Activated T-cell treated with anti-CD3 and anti-CD28 coated beads, Interleukin-2, amount 50 U/mL, for 72 hours (primary cell): Measurements from ENCODE around the gene ZFHX3. TPM values are rescaled to one million over a fixed set of nuclear protein-coding genes. Genes with fewer than 3 reads are reported as not detected.

ENCODE experiments used
- ATAC-seq, 2 donors: fragments of 150-1000 bp; cut with Tn5 transposase; replicated peaks in 1 of 2; 2 replicates each; pipeline ENCODE4 v1.10.0; 2021; ENCODE audit warnings: moderate library complexity in 2 of 2, mild to moderate bottlenecking in 1 of 2
- DNase-seq, 2 donors: peaks; one replicate each; pipeline ENCODE4 v3.0.0; 2021 to 2022; ENCODE audit warnings: mixed read lengths in 1 of 2
- H3K27ac Mint-ChIP-seq: one replicate; pipeline ENCODE4 v1.8.0; 2022; ENCODE audit warnings: mild to moderate bottlenecking, moderate library complexity, mixed read lengths
- H3K27me3 Mint-ChIP-seq: one replicate; pipeline ENCODE4 v1.8.0; 2022; ENCODE audit warnings: low read depth, mixed read lengths
- H3K36me3 Mint-ChIP-seq, 2 donors: one replicate each; pipeline ENCODE4 v1.8.0; 2022; ENCODE audit warnings: mixed read lengths in 2 of 2, mild to moderate bottlenecking in 1 of 2; ENCODE audit not compliant: insufficient read depth in 2 of 2
- H3K4me1 Mint-ChIP-seq: one replicate; pipeline ENCODE4 v1.8.0; 2022; ENCODE audit warnings: low read depth, mixed read lengths
- H3K4me3 Mint-ChIP-seq, 2 donors: one replicate each; pipeline ENCODE4 v1.8.0; 2022; ENCODE audit warnings: mild to moderate bottlenecking in 2 of 2, mixed read lengths in 2 of 2, moderate library complexity in 2 of 2
- H3K9me3 Mint-ChIP-seq, 2 donors: one replicate each; pipeline ENCODE4 v1.8.0; 2022; ENCODE audit warnings: mixed read lengths in 2 of 2
- total RNA-seq, 2 donors: library from RNA; stranded (reverse); gene quantifications; one replicate each; pipeline ENCODE4 v1.2.3, GENCODE V29; 2022

Gene ZFHX3
- total RNA-seq, 2 donors from 2014 or later = 0.35 to 1.0 TPM

DNA sequence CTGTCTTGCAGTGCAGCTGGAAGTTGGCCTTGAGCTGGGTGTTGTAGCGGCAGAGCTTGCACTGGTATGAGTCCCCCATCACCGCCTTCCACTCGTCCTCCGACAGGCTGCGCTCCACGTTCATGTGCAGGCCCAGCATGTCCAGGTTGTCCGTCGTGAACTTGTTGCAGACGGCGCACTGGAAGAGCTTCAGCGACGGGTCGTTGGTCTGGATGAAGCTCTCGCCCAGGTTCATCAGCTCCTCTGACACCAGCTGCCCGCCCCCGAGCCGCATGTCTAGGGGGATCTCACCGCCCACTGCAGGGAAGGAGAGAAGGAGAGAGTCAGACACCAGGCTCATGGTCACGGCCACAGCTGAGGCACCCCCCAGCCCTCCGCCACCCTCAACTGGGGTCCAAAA is 97.3 kb downstream of the ZFHX3 start:
- Mint-ChIP-seq H3K4me3 (no peak overlapping the region), H3K27me3 (no peaks in the 10 kb centered on the region), H3K4me1 (no peaks in the 10 kb centered on the region), H3K27ac (no peak overlapping the region), H3K36me3 (no peaks in the 10 kb centered on the region), H3K9me3 (no peaks in the 10 kb centered on the region)
- DNase-seq = no peak
- ATAC-seq = no peak

DNA sequence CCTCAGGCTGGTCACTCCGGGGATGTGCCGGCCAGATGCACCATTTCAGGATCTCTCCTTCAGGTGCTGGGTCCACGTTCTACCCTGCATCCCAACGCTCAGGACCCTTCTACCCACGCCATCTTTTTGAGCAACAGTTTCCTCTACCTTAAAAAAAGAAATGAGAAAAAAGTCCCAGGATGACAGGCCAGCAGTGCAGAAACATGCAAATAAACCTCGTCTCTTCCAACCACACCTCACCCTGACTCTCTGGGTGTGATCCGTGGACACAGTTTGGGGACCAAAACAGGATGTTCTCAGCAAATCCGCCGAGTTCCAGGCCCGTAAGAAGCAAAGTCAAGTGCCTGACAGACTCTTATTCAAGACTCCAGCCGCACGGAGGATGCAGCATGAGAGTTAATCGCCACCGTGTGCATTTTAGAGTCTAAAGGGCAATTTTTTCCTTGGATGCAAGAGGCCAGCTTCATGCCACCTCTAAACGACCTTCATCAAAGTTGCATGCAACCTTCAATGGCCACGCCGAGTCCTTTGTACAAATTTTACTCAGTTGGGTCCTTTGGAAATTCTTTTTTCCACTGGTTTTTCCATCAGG is 99.6 kb downstream of the ZFHX3 start:
- Mint-ChIP-seq H3K9me3 (no peaks in the 10 kb centered on the region), H3K4me1 (no peaks in the 10 kb centered on the region), H3K4me3 (no peak overlapping the region), H3K27ac (no peak overlapping the region), H3K36me3 (no peaks in the 10 kb centered on the region), H3K27me3 (no peaks in the 10 kb centered on the region)
- ATAC-seq (no peak), DNase-seq (no peak)

DNA sequence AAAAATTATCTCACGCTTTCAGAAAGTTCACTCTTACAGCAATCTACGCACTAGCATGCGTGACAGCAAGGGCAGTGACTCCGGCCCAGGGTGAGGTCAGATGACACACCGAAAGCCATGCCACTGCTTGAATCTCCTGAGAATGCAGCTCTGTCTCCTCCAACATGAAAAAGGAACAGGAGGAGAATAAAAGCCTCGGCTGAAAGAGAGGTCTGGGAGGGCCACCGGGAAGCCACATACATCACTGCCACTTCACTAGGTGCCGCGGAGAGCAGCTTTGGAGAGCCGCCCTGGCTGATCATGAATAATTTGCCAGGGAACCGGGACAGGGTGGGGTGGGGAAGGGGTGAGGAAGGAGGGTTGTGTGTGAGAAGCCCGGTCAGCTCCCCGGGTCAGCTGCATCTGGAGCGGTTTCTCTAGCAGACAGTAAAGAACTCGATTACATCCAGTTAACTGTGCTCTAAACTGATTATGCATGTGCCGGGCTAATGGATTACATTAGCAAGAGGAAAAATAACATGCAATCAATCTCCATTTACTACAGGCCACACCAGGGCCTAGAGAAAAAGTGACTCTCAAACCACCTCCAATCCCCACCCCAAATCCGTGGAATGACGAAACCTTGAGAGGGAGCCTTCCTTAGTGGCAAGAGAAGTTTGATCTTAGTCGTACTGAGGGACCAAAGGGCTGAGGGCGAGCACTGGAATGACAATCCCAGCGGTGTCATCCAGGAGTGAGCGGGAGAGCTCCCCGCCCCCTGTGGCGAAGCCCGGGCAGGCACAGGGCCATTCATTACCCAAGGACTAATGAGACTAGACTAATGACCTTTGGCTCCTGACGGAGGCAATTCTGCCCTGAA is 100.3 kb downstream of the ZFHX3 start:
- no peak for ATAC-seq
- H3K4me1 Mint-ChIP-seq = no peaks in the 10 kb centered on the region
- H3K4me3 Mint-ChIP-seq = no peak overlapping the region
- no peaks in the 10 kb centered on the region for H3K27me3 Mint-ChIP-seq
- H3K9me3 Mint-ChIP-seq = no peaks in the 10 kb centered on the region
- H3K36me3 Mint-ChIP-seq = no peaks in the 10 kb centered on the region
- DNase-seq = no peak
- no peak overlapping the region for H3K27ac Mint-ChIP-seq

DNA sequence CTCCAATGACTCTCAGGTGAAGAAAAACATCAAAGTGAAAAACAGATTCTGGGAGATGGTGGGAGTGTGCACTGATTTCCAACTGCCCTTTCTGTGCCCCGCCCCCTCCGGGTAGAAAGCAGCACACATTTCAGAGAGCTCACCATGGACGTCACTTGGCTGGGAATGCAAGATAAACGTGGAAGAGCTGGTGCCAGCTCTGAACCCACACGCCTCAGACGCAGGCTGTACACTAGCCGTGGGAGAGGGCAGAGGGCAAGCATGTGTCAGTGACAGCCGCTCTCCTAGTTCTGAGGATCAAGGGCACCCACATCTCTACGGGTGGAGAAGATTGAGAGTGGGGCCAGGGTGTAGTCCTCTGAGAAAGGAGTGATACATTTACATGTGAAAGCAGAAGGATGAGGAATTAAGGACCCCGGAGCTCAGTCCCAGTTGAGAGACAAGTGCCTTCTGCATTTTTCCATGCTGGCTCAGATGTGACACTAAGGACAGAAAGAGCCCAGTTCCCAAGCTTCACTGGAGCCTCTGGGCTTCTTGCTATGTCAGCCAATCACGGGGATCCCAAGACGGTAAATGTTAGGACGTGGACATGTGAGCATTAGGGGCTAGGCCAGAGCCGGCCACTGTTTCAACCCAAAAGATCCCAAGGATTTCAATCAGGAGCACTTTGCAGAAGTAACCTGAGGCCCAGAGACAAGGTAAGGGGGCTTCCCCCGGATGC is 101.3 kb downstream of the ZFHX3 start:
- Mint-ChIP-seq H3K27ac (no peak overlapping the region), H3K4me3 (no peak overlapping the region), H3K36me3 (no peaks in the 10 kb centered on the region), H3K4me1 (no peaks in the 10 kb centered on the region), H3K27me3 (no peaks in the 10 kb centered on the region), H3K9me3 (no peaks in the 10 kb centered on the region)
- ATAC-seq (no peak), DNase-seq (no peak)

DNA sequence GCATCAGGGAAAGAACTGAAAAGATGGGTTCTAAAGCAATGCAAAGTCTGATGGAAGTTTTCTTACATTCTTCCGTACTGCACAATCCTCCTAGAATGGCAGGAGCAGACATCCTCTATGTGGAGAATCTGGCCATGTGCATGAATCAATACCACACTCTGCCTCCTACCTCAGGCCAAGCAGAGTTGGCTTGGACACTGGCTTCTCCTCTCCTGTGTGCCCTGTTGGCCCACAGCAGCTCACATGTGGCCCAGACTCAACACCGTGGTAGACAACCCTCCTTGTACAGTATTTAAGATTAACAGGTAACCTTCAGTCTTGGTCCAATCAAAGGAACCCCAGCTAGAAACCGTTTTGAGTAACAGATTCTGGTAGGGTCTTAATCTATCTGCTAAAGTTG is 101.9 kb downstream of the ZFHX3 start:
- no peaks in the 10 kb centered on the region for H3K4me1 Mint-ChIP-seq
- no peaks in the 10 kb centered on the region for H3K9me3 Mint-ChIP-seq
- H3K27ac Mint-ChIP-seq = no peak overlapping the region
- H3K36me3 Mint-ChIP-seq = no peaks in the 10 kb centered on the region
- ATAC-seq (no peak), DNase-seq (no peak)
- no peaks in the 10 kb centered on the region for H3K27me3 Mint-ChIP-seq
- H3K4me3 Mint-ChIP-seq = no peak overlapping the region

DNA sequence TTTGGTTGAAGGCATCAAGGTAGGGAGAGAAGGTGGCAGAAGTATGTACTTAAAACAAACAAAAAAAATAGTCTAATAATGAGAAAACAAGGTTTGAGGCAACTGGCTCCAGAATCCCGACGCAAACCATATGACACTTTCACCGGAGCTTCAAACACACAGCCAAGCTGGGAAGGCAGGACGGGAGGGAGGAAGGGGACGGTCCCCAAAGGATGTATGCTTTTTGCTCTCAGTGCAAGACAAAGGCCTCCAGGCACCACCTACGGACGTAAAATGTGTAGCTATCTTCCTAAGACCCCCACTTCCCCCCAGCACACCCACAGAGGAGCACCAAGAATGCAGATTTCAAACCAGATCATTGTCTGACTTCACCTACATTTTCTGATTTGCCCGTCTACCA is 102.3 kb downstream of the ZFHX3 start:
- no peak overlapping the region for H3K4me3 Mint-ChIP-seq
- no peaks in the 10 kb centered on the region for H3K27me3 Mint-ChIP-seq

DNA sequence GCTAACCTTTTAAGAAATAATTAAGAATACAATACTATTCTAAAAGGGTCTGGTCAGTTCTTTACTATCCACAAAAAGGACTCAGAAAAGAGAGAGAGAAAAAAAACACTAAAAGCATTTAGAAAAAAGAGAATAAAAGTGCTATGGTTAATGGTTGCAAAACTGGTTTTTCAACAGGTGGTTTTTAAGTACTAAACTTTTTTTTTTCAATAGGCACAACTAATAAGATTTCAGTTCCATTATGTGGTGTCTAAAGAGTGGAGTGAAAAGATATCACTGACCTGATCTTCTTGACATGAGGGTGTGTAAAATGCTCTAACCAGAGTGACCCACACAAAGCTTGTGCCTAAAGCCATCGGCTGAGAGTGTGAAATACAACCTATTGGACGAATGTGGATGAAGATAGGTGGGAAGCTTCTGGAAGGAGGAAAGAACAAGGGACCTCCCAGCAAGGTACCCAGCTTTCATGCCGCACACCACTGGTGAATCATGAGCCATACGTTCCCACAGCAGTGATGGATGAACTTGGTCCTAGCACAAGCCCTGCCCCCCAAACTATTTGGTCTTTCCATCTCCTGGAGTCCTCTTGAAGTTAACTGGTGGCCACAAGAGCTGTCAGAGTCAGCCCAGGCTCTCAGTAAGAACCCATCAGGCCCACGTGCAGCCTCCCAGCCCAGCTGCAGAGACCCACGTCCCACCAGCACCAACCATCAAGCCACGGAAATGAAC is 103.0 kb downstream of the ZFHX3 start:
- Mint-ChIP-seq H3K27ac (no peak overlapping the region), H3K9me3 (no peaks in the 10 kb centered on the region), H3K27me3 (no peaks in the 10 kb centered on the region), H3K4me1 (no peaks in the 10 kb centered on the region), H3K36me3 (no peaks in the 10 kb centered on the region), H3K4me3 (no peak overlapping the region)
- ATAC-seq = no peak
- no peak for DNase-seq

More for the DNA sequence above, 102.3 kb downstream of the ZFHX3 start:
- H3K9me3 Mint-ChIP-seq = no peaks in the 10 kb centered on the region
- no peak overlapping the region for H3K27ac Mint-ChIP-seq
- no peaks in the 10 kb centered on the region for H3K4me1 Mint-ChIP-seq
- H3K36me3 Mint-ChIP-seq = no peaks in the 10 kb centered on the region
- ATAC-seq (no peak), DNase-seq (no peak)

GRCh38 chr16:72942021-72942420 is 105.9 kb downstream of the ZFHX3 start:
- DNase-seq = no peak
- no peaks in the 10 kb centered on the region for H3K4me1 Mint-ChIP-seq
- no peak for ATAC-seq
- H3K36me3 Mint-ChIP-seq = no peaks in the 10 kb centered on the region
- no peak overlapping the region for H3K4me3 Mint-ChIP-seq
- no peak overlapping the region for H3K27ac Mint-ChIP-seq
- no peaks in the 10 kb centered on the region for H3K9me3 Mint-ChIP-seq
- H3K27me3 Mint-ChIP-seq = no peaks in the 10 kb centered on the region

DNA sequence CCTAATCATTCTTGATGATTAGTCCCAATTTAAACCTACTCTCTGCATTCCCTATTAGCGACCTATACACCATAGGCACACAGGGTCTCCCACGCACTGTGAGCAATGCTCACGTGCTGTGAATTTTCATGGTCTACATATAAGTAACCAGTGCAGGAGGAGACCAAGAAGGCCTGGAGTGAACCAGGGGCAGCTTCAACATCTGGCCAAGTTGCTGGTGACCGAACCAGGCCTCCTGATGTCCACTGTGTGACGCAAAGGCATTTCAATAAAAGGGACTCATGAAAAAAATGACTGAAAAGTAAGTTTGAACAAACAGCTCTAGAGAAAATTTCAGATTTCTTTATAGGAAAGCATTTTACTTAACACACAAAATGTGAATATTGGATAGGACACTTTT is 107.0 kb downstream of the ZFHX3 start:
- no peaks in the 10 kb centered on the region for H3K36me3 Mint-ChIP-seq
- no peaks in the 10 kb centered on the region for H3K4me1 Mint-ChIP-seq
- no peak for ATAC-seq
- no peak overlapping the region for H3K27ac Mint-ChIP-seq
- H3K9me3 Mint-ChIP-seq = no peaks in the 10 kb centered on the region
- H3K4me3 Mint-ChIP-seq = no peak overlapping the region
- no peaks in the 10 kb centered on the region for H3K27me3 Mint-ChIP-seq
- DNase-seq = no peak

- H3K27ac Mint-ChIP-seq = no peak overlapping the region
- no peaks in the 10 kb centered on the region for H3K4me1 Mint-ChIP-seq
- no peaks in the 10 kb centered on the region for H3K9me3 Mint-ChIP-seq
- DNase-seq = no peak
- no peaks in the 10 kb centered on the region for H3K27me3 Mint-ChIP-seq
- H3K36me3 Mint-ChIP-seq = no peaks in the 10 kb centered on the region
- H3K4me3 Mint-ChIP-seq = no peak overlapping the region
- ATAC-seq = no peak
Observed at GRCh38 chr16:72939247-72939646, 108.7 kb downstream of the ZFHX3 start.

DNA sequence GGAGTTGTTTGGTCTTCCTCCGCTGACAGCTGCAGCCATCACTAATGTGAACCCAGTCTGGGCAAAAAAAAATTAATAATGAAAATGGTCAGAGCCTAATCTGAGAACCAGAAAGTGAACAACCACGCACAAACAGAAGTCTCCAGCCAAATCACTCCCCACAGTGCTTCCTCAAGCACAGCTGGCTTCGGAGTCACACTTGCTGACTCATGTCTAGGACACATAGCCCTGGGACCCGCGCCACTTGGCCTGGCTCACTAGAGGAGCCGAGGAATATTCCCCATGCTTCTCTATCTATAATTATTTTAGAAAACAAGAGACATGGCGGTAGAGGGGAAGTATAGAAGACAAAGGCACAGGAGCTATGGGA is 109.1 kb downstream of the ZFHX3 start:
- Mint-ChIP-seq H3K27me3 (no peaks in the 10 kb centered on the region), H3K9me3 (no peaks in the 10 kb centered on the region), H3K27ac (no peak overlapping the region), H3K4me1 (no peaks in the 10 kb centered on the region), H3K4me3 (no peak overlapping the region), H3K36me3 (no peaks in the 10 kb centered on the region)
- ATAC-seq (no peak), DNase-seq (no peak)

DNA sequence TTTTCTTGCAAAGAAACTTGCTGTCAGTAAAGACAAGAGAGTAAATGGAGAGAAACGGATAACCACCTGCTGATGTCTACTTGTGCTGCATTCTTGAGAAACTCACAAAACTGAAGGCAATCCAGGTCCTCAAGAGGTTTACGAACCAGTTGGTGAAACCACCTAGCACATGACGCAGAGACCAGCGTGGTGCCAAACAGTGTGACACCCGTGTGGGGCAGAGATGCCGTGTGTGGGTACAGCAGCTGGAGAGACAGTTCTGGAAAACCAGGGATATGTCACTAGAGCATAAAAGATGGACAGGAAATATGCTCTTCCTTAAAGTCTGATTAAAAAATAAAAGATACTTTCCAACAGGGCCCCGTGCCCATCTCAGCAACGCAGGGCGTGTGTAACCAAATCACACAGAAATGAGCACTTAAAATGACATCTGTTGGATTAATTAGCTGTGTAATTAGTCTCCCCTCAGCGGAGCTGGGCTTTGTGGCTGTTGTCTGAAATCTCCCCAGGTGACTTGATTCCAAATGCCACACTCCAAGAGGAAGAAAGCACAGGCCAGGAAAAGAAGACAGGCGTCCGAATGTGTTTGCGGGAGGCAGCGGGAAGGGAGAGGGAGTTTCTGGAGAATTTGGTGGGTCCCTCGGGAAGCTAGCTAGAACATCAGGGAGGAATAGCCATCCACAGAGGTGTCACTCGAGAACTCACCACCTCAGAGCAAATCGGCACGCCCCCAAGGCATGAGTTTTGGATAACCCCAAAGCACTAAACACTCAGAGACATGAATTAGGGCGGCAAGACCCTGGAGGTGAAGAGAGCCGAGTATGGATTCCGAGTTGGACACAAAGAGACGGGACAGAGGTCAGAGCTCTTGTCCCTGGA is 109.8 kb downstream of the ZFHX3 start:
- Mint-ChIP-seq H3K36me3 (no peaks in the 10 kb centered on the region), H3K9me3 (no peaks in the 10 kb centered on the region), H3K27me3 (no peaks in the 10 kb centered on the region), H3K4me3 (no peak overlapping the region), H3K27ac (no peak overlapping the region), H3K4me1 (no peaks in the 10 kb centered on the region)
- DNase-seq (no peak), ATAC-seq (no peak)
